GM12864 (cell line): ENCODE measurements around the gene HID1.

Experiments used
- DNase-seq: peaks from one replicate; pipeline ENCODE4 v3.0.0-alpha.2; 2011; ENCODE audit warnings: low read depth
- H3K4me3 ChIP-seq: 2 replicates; pipeline ENCODE4 v1.5.1; 2011; ENCODE audit warnings: mild to moderate bottlenecking, low read depth, low read length, control low read depth
- CTCF ChIP-seq: IDR thresholded peaks from 2 replicates; pipeline ENCODE4 v1.5.1; 2011; ENCODE audit warnings: low read depth, mild to moderate bottlenecking, moderate library complexity, low read length, control low read depth, inconsistent platforms; ENCODE audit errors: missing control alignments

The HID1 gene

GRCh38 chr17:74998783-74999182 is 26.2 kb upstream of the HID1 start:
- no peak overlapping the region for H3K4me3 ChIP-seq

GRCh38 chr17:74995847-74996246 is 23.3 kb upstream of the HID1 start:
- TF ChIP-seq CTCF: no peak
- DNase-seq: no peak
- no peak overlapping the region for H3K4me3 ChIP-seq

More at GRCh38 chr17:74998783-74999182, 26.2 kb upstream of the HID1 start:
- no peak for TF ChIP-seq CTCF
- DNase-seq: no peak

GRCh38 chr17:74994440-74994839 is 21.9 kb upstream of the HID1 start:
- DNase-seq: no peak
- no peak for TF ChIP-seq CTCF
- no peak overlapping the region for H3K4me3 ChIP-seq

- no peak for TF ChIP-seq CTCF
- DNase-seq: no peak
- no peak overlapping the region for H3K4me3 ChIP-seq
Observed at GRCh38 chr17:74992223-74992622, 19.7 kb upstream of the HID1 start.

GRCh38 chr17:74990581-74991105 is 18.1 kb upstream of the HID1 start:
- DNase-seq: no peak
- no peak for TF ChIP-seq CTCF
- H3K4me3 ChIP-seq: no peak overlapping the region

GRCh38 chr17:74987909-74988711 is 15.6 kb upstream of the HID1 start:
- TF ChIP-seq CTCF: no peak
- peak overlapping the region; percentile 51 for H3K4me3 ChIP-seq
- DNase-seq: no peak
